GM19351 (cell line): Measurements from ENCODE around the gene ZNF239.
"Not testable (repeated sequence)": the region's sequence is repeated elsewhere in the genome, so short reads cannot be mapped to it uniquely, and the experiment has no call there.

ENCODE experiments used
- ATAC-seq: cut with Tn5 transposase; IDR thresholded peaks from one replicate; pipeline ENCODE4 v1.9.1; 2021; ENCODE audit warnings: mild to moderate bottlenecking, moderate library complexity; ENCODE audit not compliant: unreplicated experiment

Gene ZNF239

DNA sequence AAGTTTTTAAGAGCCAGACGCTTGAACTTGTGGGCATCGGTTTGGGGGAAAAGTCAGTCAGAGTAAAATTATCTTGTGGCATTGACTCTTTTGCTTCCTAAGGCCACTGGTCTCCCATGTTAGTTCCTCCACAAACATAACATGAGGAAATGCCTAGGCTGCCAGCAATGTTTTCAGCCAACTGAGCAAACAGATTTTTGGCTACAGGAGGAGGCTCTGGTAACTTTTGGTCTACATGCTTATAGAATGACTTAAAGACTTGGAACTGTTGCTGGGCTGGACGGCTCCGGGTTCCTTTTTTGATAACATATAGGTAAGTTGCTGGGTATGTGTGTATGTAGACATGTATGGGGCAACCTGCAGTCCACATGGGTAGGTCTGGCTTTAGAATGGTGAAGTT, 9.6 kb upstream of the ZNF239 start:
- no peak for ATAC-seq

DNA sequence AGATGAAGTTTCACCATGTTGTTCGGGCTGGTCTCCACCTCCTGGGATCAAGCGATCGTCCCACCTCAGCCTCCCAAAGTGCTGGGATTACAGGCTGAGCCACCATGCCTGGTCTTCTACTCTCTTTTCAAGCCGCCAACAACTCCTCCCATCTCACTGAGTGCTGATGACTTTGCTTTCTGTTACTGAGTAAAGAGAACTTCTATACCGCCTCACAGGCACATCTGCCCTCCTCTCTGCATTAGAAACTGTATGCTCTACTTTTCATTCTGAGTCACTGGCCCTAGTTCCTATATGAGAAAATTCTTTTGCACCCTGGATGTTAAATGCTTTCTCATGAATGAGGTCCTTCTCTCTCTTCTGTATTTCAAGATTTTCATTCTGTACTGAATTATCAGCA, 2.2 kb upstream of the ZNF239 start:
- no peak for ATAC-seq

DNA sequence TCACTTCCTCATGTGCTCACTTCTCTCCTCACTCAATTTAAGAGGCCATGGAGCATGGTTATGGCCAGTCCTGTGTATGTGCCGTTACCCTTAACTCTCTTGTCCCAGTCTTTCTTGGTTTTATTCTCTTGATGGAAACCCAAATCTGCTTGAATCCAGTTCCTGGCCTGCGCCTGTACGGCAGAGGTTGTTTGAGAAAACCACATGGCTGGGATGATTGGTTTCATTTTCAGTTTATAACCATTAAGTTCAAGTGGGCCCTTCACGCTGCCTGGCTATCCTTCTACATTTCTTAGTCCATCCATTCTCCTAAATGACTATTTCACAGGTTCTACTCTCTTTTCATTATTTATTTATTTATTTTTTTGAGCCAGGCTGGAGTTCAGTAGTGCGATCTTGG, 1.6 kb upstream of the ZNF239 start:
- no peak for ATAC-seq

DNA sequence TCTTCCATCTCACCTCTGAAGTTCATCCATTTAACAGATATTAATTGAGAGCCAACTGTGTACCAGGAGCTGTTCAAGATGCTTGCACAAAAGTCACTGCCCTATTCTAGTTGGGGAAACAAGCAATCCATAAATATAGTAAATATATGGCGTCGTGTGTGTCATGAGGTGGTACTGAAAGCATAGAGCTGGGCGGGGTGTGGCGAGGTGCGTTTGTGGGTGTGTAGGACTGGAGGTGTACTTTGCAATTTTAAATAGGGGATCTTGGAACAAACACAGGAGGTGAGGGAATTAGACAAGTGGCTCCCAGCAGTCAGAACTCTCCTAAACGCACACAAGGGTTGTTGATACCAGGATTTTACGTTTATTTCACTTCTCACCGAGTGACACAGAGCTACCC, 490 bp upstream of the ZNF239 start:
- ATAC-seq, result no peak

DNA sequence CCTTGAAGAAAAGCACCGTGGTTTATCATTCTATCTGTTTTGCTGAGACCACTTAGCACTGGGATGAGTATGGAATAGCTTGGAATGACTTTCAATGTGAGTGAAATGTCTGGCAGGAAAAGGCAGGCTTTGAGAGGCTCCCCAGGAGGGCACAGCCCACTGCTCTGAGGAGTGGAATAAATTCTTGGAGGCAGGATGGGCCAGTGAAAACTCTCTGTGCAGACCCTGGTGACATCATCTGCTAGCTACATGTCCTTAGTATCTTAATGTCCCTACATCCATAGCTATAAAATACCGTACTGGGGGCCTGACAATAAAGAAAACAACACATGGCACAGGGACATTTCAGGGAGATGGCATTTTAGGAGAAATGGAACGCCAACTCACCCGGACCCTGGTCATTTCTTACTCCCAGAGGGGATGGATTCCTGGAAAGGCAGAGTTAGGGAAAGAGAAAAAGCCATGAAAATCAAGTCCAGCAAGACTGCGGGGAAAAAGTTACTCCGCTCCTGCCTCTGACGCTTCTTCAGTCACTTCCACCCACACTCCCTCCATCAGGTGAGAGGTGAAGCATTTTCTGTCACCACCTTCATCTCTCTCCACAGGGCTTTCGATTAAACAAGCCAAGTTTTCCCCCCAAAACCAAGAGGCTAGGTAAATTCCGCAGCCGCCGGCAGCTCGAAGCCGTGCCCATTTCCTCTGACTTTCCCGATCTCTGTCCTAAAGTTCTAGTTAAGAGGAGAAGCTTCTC, 991 bp downstream of the ZNF239 start:
- ATAC-seq, result no peak

DNA sequence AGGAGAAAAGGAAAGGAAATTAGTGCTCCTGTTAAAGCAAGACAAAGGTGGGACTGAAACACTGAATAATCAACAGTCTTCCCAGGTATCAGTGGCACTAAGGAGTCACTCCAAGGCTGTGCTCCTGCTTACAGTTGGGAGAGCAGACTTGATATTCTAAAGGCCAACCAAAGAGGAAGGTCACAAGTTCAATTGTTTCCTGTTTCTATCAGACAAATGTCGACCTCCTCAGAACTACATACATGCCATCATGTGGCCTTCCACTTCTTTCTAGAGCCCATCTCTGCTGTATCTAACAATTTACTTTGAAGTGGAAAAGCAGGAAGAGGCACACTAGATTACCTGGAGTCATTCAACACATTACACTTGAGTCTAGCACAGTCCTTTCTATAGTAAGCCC, 3.4 kb downstream of the ZNF239 start:
- no peak for ATAC-seq

DNA sequence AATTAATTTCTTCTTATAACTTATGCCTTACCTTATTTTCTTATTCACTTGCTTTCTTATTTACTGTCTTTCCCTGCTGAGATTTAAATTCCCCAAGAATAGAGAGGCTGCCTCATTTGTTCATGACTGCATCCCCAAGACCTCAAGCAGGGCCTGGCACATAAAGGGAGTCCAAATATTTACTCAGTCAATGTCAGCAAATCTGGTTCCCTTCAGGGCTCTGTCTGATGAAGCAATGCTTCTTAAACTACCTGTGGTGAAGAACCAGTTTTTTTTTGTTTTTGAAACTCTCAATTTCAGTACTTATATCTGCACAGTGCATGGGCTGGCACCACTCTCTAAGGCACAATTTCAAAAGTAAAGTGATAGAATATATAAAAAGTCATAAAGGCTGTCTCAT, 4.7 kb downstream of the ZNF239 start:
- ATAC-seq, result no peak

DNA sequence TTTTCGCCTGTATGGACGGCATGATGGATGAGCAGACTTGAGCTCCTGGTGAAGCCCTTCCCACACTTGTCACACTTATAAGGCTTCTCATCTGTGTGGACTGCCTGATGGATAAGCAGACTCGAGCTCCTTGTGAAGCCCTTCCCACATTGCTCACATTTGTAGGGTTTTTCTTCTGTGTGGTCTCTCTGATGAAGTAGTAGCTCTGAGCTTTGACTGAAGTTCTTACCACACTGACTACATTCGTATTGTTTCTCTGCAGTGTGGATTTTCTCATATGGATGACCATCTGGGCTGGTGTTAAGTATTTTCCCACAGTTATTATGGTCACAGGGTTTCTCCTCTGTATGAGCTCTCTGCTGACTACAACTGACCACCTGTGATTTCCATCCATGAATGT, 17.2 kb downstream of the ZNF239 start:
- no peak for ATAC-seq

DNA sequence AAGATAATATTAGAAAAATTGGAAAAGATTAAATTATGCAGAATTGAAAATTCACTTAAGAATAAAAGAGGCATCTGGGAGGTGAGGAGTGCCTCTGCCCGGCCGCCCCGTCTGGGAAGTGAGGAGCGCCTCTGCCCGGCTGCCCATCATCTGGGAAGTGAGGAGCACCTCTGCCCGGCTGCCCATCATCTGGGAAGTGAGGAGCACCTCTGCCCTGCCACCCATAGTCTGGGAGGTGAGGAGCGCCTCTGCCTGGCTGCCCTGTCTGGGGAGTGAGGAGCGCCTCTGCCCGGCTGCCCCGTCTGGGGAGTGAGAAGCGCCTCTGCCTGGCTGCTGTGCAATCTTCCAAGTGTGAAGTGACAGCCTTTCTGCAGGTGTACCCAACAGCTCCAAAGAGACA, 30.7 kb downstream of the ZNF239 start:
- not testable (repeated sequence) for ATAC-seq

DNA sequence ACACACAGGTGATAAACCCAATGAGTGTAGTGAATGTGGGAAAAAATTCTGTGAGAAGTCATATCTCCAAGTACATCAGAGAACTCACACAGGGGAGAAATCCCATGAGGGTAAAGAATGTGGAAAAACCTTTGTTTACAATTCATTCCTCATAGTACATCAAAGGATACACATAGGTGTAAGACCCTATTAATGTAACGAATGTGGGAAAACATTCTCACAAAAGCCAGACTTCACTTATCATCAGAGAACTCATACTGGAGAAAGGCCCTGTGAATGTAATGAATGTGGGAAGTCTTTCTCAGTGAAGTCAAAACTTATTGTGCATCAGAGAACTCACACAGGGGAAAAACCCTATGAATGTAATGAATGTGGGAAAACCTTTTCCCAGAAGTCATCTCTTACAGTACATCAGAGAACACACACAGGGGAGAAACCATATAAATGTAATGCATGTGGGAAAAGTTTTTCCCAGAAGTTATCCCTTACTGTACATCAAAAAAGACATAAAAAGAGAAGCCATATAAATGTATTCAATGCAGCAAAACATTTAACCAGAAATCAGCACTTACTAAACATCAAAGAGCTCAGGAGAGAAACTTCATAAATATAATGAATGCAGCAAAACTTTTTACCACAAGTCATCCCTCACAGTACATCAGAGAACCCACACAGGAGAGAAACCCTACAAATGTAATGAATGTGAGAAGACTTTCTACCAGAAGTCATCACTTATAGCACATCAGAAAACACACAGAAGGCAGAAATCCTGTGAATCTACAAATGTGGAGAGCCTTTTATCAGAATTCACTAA, 49.8 kb downstream of the ZNF239 start:
- no peak for ATAC-seq
